K562 (cell line): ENCODE data around the gene ICA1L. TPM values are rescaled to one million over a fixed set of nuclear protein-coding genes. Genes with fewer than 3 reads are reported as not detected.

Experiments used
- ATAC-seq: fragments of 200-7000 bp; cut with Tn5 transposase; 3 replicates; pipeline ENCODE4 v1.9.1; 2020; ENCODE audit warnings: moderate library complexity
- BruUV-seq: library from RNA; stranded (reverse); fragments of 400-500 nt; replicated peaks from 2 replicates; lab custom pipeline; 2021; lab: Mats Ljungman, UMichigan
- CTCF ChIA-PET: fragments of 300-600 bp; formaldehyde crosslinking; extraction: SDS; loops from one replicate; lab custom pipeline; 2021; ENCODE audit warnings: low intra/inter-chr PET ratio; lab: Yijun Ruan, JAX
- POLR2A ChIA-PET: fragments of 300-600, 350-650 bp; sonication (Branson Sonifier 250); formaldehyde crosslinking; extraction: SDS; loops from one replicate; lab custom pipeline; 2021; ENCODE audit warnings: antibody characterized with exemption, inconsistent platforms; lab: Yijun Ruan, JAX
- DNase-seq, 4 experiments: peaks; one replicate each; pipeline versions ENCODE4 v3.0.0 to v3.0.0-alpha.2; 2011 to 2018; ENCODE audit warnings: low spot score in 3 of 4, mixed read lengths in 3 of 4; ENCODE audit errors: extremely low read depth in 1 of 4
- FAIRE-seq: peaks from 2 replicates; lab custom pipeline; 2011; peaks lifted over from hg19 to GRCh38; lab: Jason Lieb, UNC
- H2AFZ ChIP-seq: 2 replicates; pipeline ENCODE4 v1.6.0; 2011; ENCODE audit warnings: low read depth, low read length, control low read depth, inconsistent platforms
- H3K27ac ChIP-seq: fragments of 200-600 bp; 3 replicates; pipeline ENCODE4 v1.8.0; 2011; ENCODE audit warnings: low read depth, mild to moderate bottlenecking, control low read depth, inconsistent platforms, low read length, moderate library complexity, mixed read lengths; ENCODE audit errors: extremely low read depth
- H3K27me3 ChIP-seq, 2 experiments: fragments of 300-600 bp in 1 of 2; 2 replicates in 1 of 2; 3 replicates in 1 of 2; pipeline versions ENCODE4 v1.6.0 to v1.8.0; 2011; ENCODE audit warnings: inconsistent platforms in 2 of 2, low read length in 2 of 2, mild to moderate bottlenecking in 1 of 2, mixed read lengths in 1 of 2, moderate library complexity in 1 of 2; ENCODE audit not compliant: control insufficient read depth in 2 of 2, insufficient read depth in 2 of 2
- H3K36me3 ChIP-seq: fragments of 300-600 bp; 3 replicates; pipeline ENCODE4 v1.8.0; 2011; ENCODE audit warnings: mild to moderate bottlenecking, low read length, inconsistent platforms; ENCODE audit not compliant: control insufficient read depth, insufficient read depth
- H3K4me1 ChIP-seq, 2 experiments: fragments of 200-600 bp in 1 of 2; replicated peaks in 1 of 2; 2 replicates in 1 of 2; 3 replicates in 1 of 2; pipeline versions ENCODE4 v1.5.1 to v1.8.0; 2011; ENCODE audit warnings: inconsistent platforms in 2 of 2, low read length in 2 of 2, mild to moderate bottlenecking in 1 of 2, mixed read lengths in 1 of 2, moderate library complexity in 1 of 2; ENCODE audit not compliant: control insufficient read depth in 2 of 2, insufficient read depth in 2 of 2
- H3K4me2 ChIP-seq: 2 replicates; pipeline ENCODE4 v1.6.1; 2011; ENCODE audit warnings: low read length, control low read depth, inconsistent platforms, mixed read lengths; ENCODE audit not compliant: insufficient read depth
- H3K4me3 ChIP-seq: fragments of 200-600 bp; sonication (generic), shearing (Covaris generic); 2 replicates; pipeline ENCODE4 v1.5.1; 2016; ENCODE audit warnings: control low read depth, inconsistent platforms
- H3K79me2 ChIP-seq: fragments of 200-600 bp; 3 replicates; pipeline ENCODE4 v1.8.0; 2011; ENCODE audit warnings: low read length, inconsistent platforms; ENCODE audit not compliant: control insufficient read depth, insufficient read depth
- H3K9ac ChIP-seq, 2 experiments: 2 replicates each; pipeline versions ENCODE4 v1.6.0 to v1.6.1; 2011; ENCODE audit warnings: low read depth in 2 of 2, low read length in 2 of 2, control low read depth in 1 of 2, inconsistent platforms in 1 of 2, mild to moderate bottlenecking in 1 of 2, mixed read lengths in 1 of 2; ENCODE audit not compliant: insufficient read depth in 1 of 2
- H3K9me1 ChIP-seq: one replicate; pipeline ENCODE4 v1.6.0; 2011; ENCODE audit warnings: inconsistent platforms, mild to moderate bottlenecking, low read length, moderate library complexity; ENCODE audit not compliant: control insufficient read depth, insufficient read depth
- H3K9me3 ChIP-seq: replicated peaks from 2 replicates; pipeline ENCODE4 v1.5.1; 2011; ENCODE audit warnings: low read depth, low read length, inconsistent platforms; ENCODE audit not compliant: control insufficient read depth, insufficient read depth
- H4K20me1 ChIP-seq: replicated peaks from 2 replicates; pipeline ENCODE4 v1.6.1; 2011; ENCODE audit warnings: low read length, inconsistent platforms, mixed read lengths; ENCODE audit not compliant: control insufficient read depth, insufficient read depth
- FUS ChIP-seq: fragments of 200-400 bp; formaldehyde crosslinking; optimal IDR thresholded peaks from 2 replicates; pipeline ENCODE3; 2017; ENCODE audit warnings: low read depth, low read length
- ID3 ChIP-seq, 2 experiments: fragments of 250-450 bp in 1 of 2; fragments of 450-650 bp in 1 of 2; sonication (Bioruptor Pico) in 1 of 2; IDR thresholded peaks; 2 replicates each; pipeline versions ENCODE4 v1.6.1 to v1.8.0; 2016 to 2021; ENCODE audit warnings: mild to moderate bottlenecking in 2 of 2, moderate library complexity in 2 of 2, missing compliant biosample characterization in 1 of 2, missing genetic modification characterization in 1 of 2
- IRF1 ChIP-seq: sonication (generic); formaldehyde crosslinking; IDR thresholded peaks from 2 replicates; pipeline ENCODE4 v1.8.0; 2022; ENCODE audit warnings: missing genetic modification reagents, mild to moderate bottlenecking, borderline replicate concordance
- MEF2D ChIP-seq: conservative IDR thresholded peaks from 2 replicates; pipeline ENCODE4 v1.6.1; 2016; ENCODE audit warnings: low read depth, missing genetic modification characterization, missing compliant biosample characterization
- MTA2 ChIP-seq: fragments of 450-650 bp; IDR thresholded peaks from 2 replicates; pipeline ENCODE4 v1.6.1; 2016; ENCODE audit warnings: low read depth
- PYGO2 ChIP-seq: fragments of 450-650 bp; IDR thresholded peaks from 2 replicates; pipeline ENCODE4 v1.6.1; 2016; ENCODE audit warnings: mild to moderate bottlenecking, missing genetic modification characterization, moderate library complexity, missing compliant biosample characterization
- SFPQ ChIP-seq: fragments of 200-400 bp; formaldehyde crosslinking; IDR thresholded peaks from 2 replicates; pipeline ENCODE4 v1.6.1; 2017; ENCODE audit warnings: mild to moderate bottlenecking, low read depth, low read length, moderate library complexity
- USF2 ChIP-seq: sonication (generic); formaldehyde crosslinking; IDR thresholded peaks from 2 replicates; pipeline ENCODE4 v1.5.0; 2020; ENCODE audit warnings: missing genetic modification reagents
- WGBS: fragments of 100-300 bp; shearing (Covaris generic); methylation state at CpG from one replicate; pipeline ENCODE4 v1.1.6; 2016; ENCODE audit warnings: low coverage, mixed read lengths; ENCODE audit not compliant: insufficient coverage; ENCODE audit errors: missing lambda C conversion rate; 5-methylcytosine and 5-hydroxymethylcytosine counted together
- in situ Hi-C: fragments of 300-500 bp; cut with MboI; formaldehyde crosslinking; loops from 4 replicates; pipeline ENCODE4 v1.15.0; 2018; ENCODE audit warnings: inconsistent platforms, mixed read lengths
- intact Hi-C: fragments of 100-400 bp; cut with micrococcal nuclease; formaldehyde crosslinking; loops from 2 replicates; pipeline ENCODE4 v1.14.2; 2022
- polyA plus RNA-seq, 8 experiments: library from polyadenylated mRNA; depleted of rRNA in 4 of 8; stranded (reverse) in 5 of 8; unstranded in 3 of 8; fragments of >200 nt; fragmentation: Nextera tagmentation in 2 of 8; fragmentation: Illumina TruSeq in 1 of 8; extraction: Ambion mirVana in 2 of 8; extraction: Trizol in 1 of 8; gene quantifications; 2 replicates each; pipeline versions ENCODE4 v1.2.1 to v1.2.3, GENCODE V29; 2011 to 2014; ENCODE audit warnings: inconsistent platforms in 1 of 8, missing spikeins in 1 of 8
- total RNA-seq, 7 experiments: library from RNA; depleted of rRNA in 6 of 7; stranded (reverse); fragments of >200 nt in 6 of 7; fragmentation: Illumina TruSeq in 2 of 7; extraction: Trizol in 2 of 7; gene quantifications; 2 replicates each; pipeline versions ENCODE4 v1.2.1 to v1.2.3, GENCODE V29; 2011 to 2021; ENCODE audit warnings: low replicate concordance in 1 of 7

ICA1L gene
- total and polyA plus RNA-seq, 9 of the 15 experiments (the other 6 are each of a cell fraction or from before 2014, with no cell fraction given): 0.57 to 1.7 (median 1.1) TPM

GRCh38 chr2:202771741-202772460 is 99.7 kb downstream of the ICA1L start:
- Histone ChIP-seq H3K9me3 (no peaks in the 10 kb centered on the region), H3K4me2 (no peak overlapping the region), H3K4me1 (no peaks in the 10 kb centered on the region), H3K79me2 (no peaks in the 10 kb centered on the region), H3K4me3 (no peak overlapping the region), H3K27me3 (no peaks in the 10 kb centered on the region), H2AFZ (no peak overlapping the region), H3K27ac (no peak overlapping the region), H3K36me3 (0 out of 3 replicates have a peak, but pooled peaks cover 2% of the 10 kb centered on the region), H3K9ac (no peak overlapping the region), H3K9me1 (no peaks in the 10 kb centered on the region), H4K20me1 (no peaks in the 10 kb centered on the region)
- in situ Hi-C loops: no loop called here
- no TSS peak for BruUV-seq
- CTCF ChIA-PET: interaction anchor here (0.7 kb wide), 1 partner anchor 198 kb away, joined by 3 read pairs; no protein-coding TSS in a partner anchor
- no peak for TF ChIP-seq MTA2
- TF ChIP-seq SFPQ: no peak
- TF ChIP-seq IRF1 (CRISPR knock-in tag): no peak
- TF ChIP-seq PYGO2 (tag): no peak
- no peak for TF ChIP-seq MEF2D (tag)
- TF ChIP-seq USF2 (CRISPR knock-in tag): no peak
- TF ChIP-seq FUS: no peak
- TF ChIP-seq ID3 (CRISPR knock-in tag; IDR thresholded peaks at IDR 0.05): no peak
- no peak for TF ChIP-seq ID3 (tag; IDR thresholded peaks at IDR 0.05)
- FAIRE-seq: no peak
- intact Hi-C loops: no loop called here
- WGBS: 69% methylated on average over 7 of the region's 7 CpGs
- no peak for ATAC-seq
- POLR2A ChIA-PET: no interaction called here
- no peak for DNase-seq
